NOMO-1 treated with DMSO at 0.1 percent for 48 hours (cell line): ENCODE measurements around the gene SPNS2.

Source experiments
- DNase-seq: peaks from one replicate; lab custom pipeline; 2025; ENCODE audit not compliant: unreplicated experiment; lab: John Stamatoyannopoulos, UW

The SPNS2 gene

GRCh38 chr17:4498461-4499397 lies at the start of gene SPNS2:
Gene SPNS2, plus strand, starts transcription at chr17:4498881. Its CDS starts 167 bp downstream, at chr17:4499048.
- DNase-seq: peak; percentile 49

- DNase-seq: no peak
These were observed 48.9 kb upstream of the SPNS2 start for GRCh38 chr17:4449736-4450135.

- DNase-seq: no peak
These were observed 47.9 kb upstream of the SPNS2 start for GRCh38 chr17:4450710-4451316.

GRCh38 chr17:4453812-4454591 lies 44.7 kb upstream of the SPNS2 start:
- no peak for DNase-seq

- DNase-seq: no peak
These were observed 38.0 kb upstream of the SPNS2 start for GRCh38 chr17:4460661-4461060.

GRCh38 chr17:4463818-4464476 lies 34.7 kb upstream of the SPNS2 start:
- DNase-seq: no peak

- DNase-seq: no peak
These were observed 32.9 kb upstream of the SPNS2 start for GRCh38 chr17:4465786-4466185.

GRCh38 chr17:4467287-4467686 lies 31.4 kb upstream of the SPNS2 start:
- no peak for DNase-seq

GRCh38 chr17:4469552-4469951 lies 29.1 kb upstream of the SPNS2 start:
- DNase-seq: no peak

GRCh38 chr17:4472286-4472685 lies 26.4 kb upstream of the SPNS2 start:
- DNase-seq: no peak

- DNase-seq: no peak
These were observed 24.6 kb upstream of the SPNS2 start for GRCh38 chr17:4474093-4474492.

GRCh38 chr17:4475001-4475400 lies 23.7 kb upstream of the SPNS2 start:
- no peak for DNase-seq

- DNase-seq: no peak
These were observed 23.2 kb upstream of the SPNS2 start for GRCh38 chr17:4475463-4475862.

GRCh38 chr17:4476017-4476416 lies 22.7 kb upstream of the SPNS2 start:
- no peak for DNase-seq

GRCh38 chr17:4476511-4477070 lies 22.1 kb upstream of the SPNS2 start:
- no peak for DNase-seq

GRCh38 chr17:4477255-4477791 lies 21.4 kb upstream of the SPNS2 start:
- DNase-seq: no peak

GRCh38 chr17:4478318-4478830 lies 20.3 kb upstream of the SPNS2 start:
- no peak for DNase-seq

- DNase-seq: no peak
These were observed 19.2 kb upstream of the SPNS2 start for GRCh38 chr17:4479340-4479981.

GRCh38 chr17:4479982-4480751 lies 18.5 kb upstream of the SPNS2 start:
- no peak for DNase-seq
